Neural progenitor cell (in vitro differentiated cells): Measurements from ENCODE around the gene FMN1.

ENCODE experiments used
- EZH2 ChIP-seq: fragments of 200-600 bp; sonication (generic); IDR thresholded peaks from 2 replicates; pipeline ENCODE4 v1.6.1; 2017; ENCODE audit warnings: antibody characterized with exemption, mild to moderate bottlenecking, moderate library complexity
- TF ChIP-seq, protein P1 (sequence below): fragments of 200-600 bp; sonication (generic); IDR thresholded peaks from 2 replicates; pipeline ENCODE4 v1.5.1; 2017; ENCODE audit warnings: antibody characterized with exemption, mild to moderate bottlenecking

DNA sequence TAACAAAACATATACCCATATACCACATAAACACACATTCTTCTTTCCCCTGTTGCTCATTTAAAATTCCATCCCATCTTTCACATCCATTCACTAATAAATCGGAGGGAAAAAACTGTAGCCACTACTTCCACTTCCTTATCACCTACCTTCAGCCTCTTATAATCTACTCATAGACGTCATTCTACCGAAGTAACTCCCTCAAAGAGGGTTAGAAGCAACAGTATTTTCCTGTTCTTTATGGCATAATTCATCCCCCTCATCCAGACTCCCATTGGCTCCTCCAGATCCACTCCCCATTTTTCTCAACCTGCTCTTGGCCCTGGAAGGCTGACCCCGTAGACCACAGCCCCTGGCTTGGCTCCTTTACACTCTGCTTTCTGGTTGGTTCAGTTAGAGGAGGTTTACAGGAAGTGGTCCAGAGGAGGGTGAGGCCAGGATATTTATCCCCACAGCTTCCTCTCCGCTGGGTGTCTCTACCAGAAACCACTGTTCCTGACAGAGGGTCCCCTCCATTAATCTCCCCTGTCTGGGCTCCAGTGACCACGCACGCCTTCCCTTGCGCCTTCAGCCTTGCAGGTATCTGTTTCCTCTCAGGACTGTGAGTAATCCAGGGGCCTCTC is 46.3 kb downstream of the FMN1 start:
- TF ChIP-seq, protein P1, sequence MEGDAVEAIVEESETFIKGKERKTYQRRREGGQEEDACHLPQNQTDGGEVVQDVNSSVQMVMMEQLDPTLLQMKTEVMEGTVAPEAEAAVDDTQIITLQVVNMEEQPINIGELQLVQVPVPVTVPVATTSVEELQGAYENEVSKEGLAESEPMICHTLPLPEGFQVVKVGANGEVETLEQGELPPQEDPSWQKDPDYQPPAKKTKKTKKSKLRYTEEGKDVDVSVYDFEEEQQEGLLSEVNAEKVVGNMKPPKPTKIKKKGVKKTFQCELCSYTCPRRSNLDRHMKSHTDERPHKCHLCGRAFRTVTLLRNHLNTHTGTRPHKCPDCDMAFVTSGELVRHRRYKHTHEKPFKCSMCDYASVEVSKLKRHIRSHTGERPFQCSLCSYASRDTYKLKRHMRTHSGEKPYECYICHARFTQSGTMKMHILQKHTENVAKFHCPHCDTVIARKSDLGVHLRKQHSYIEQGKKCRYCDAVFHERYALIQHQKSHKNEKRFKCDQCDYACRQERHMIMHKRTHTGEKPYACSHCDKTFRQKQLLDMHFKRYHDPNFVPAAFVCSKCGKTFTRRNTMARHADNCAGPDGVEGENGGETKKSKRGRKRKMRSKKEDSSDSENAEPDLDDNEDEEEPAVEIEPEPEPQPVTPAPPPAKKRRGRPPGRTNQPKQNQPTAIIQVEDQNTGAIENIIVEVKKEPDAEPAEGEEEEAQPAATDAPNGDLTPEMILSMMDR, result no peak
- no peak for TF ChIP-seq EZH2
